Keratinocyte (primary cell): ENCODE measurements around the gene TMOD1. TPM values are rescaled to one million over a fixed set of nuclear protein-coding genes. Genes with fewer than 3 reads are reported as not detected.
"Not testable (repeated sequence)": the region's sequence is repeated elsewhere in the genome, so short reads cannot be mapped to it uniquely, and the experiment has no call there.

Experiments
- DNase-seq: peaks from one replicate; pipeline ENCODE4 v3.0.0-alpha.2; 2011; ENCODE audit warnings: low read depth, missing footprints, low spot score
- FAIRE-seq: peaks from 2 replicates; lab custom pipeline; 2011; peaks lifted over from hg19 to GRCh38; lab: Jason Lieb, UNC
- H2AFZ ChIP-seq: 2 replicates; pipeline ENCODE4 v1.6.0; 2012; ENCODE audit warnings: low read length, control low read depth, inconsistent platforms; ENCODE audit not compliant: control insufficient read depth
- H3K27ac ChIP-seq: 2 replicates; pipeline ENCODE4 v1.5.1; 2011; ENCODE audit warnings: low read length; ENCODE audit not compliant: control insufficient read depth, insufficient read depth
- H3K27me3 ChIP-seq: 3 replicates; pipeline ENCODE4 v1.6.0; 2011; ENCODE audit warnings: low read length; ENCODE audit not compliant: control insufficient read depth, insufficient read depth; ENCODE audit errors: extremely low read depth
- H3K36me3 ChIP-seq, 2 experiments: 2 replicates in 1 of 2; 3 replicates in 1 of 2; pipeline ENCODE4 v1.5.1; 2011; ENCODE audit warnings: low read length in 2 of 2, mild to moderate bottlenecking in 1 of 2; ENCODE audit not compliant: control insufficient read depth in 2 of 2, insufficient read depth in 2 of 2; ENCODE audit errors: extremely low read depth in 1 of 2
- H3K4me1 ChIP-seq: 3 replicates; pipeline ENCODE4 v1.5.1; 2011; ENCODE audit warnings: low read length; ENCODE audit not compliant: control insufficient read depth, insufficient read depth; ENCODE audit errors: extremely low read depth
- H3K4me2 ChIP-seq: 3 replicates; pipeline ENCODE4 v1.6.0; 2011; ENCODE audit warnings: low read depth, low read length; ENCODE audit not compliant: control insufficient read depth, insufficient read depth; ENCODE audit errors: extremely low read depth
- H3K4me3 ChIP-seq, 3 experiments: fragments of 200-600 bp in 1 of 3; sonication (generic) in 1 of 3; 2 replicates in 2 of 3; 3 replicates in 1 of 3; pipeline ENCODE4 v1.5.1; 2011 to 2016; ENCODE audit warnings: low read length in 3 of 3, mild to moderate bottlenecking in 3 of 3, control low read depth in 2 of 3, inconsistent platforms in 1 of 3, low read depth in 1 of 3, mixed read lengths in 1 of 3, mixed run types in 1 of 3, moderate library complexity in 1 of 3; ENCODE audit not compliant: control insufficient read depth in 2 of 3, insufficient read depth in 2 of 3; ENCODE audit errors: extremely low read depth in 1 of 3
- H3K79me2 ChIP-seq: 2 replicates; pipeline ENCODE4 v1.6.0; 2012; ENCODE audit warnings: low read length; ENCODE audit not compliant: control insufficient read depth, insufficient read depth
- H3K9ac ChIP-seq: 3 replicates; pipeline ENCODE4 v1.6.0; 2011; ENCODE audit warnings: low read length; ENCODE audit not compliant: control insufficient read depth, insufficient read depth; ENCODE audit errors: extremely low read depth
- H3K9me1 ChIP-seq: 3 replicates; pipeline ENCODE4 v1.6.0; 2011; ENCODE audit warnings: low read length; ENCODE audit not compliant: control insufficient read depth, insufficient read depth; ENCODE audit errors: extremely low read depth
- H3K9me3 ChIP-seq: 2 replicates; pipeline ENCODE4 v1.5.1; 2012; ENCODE audit warnings: low read depth, low read length; ENCODE audit not compliant: control insufficient read depth
- H4K20me1 ChIP-seq: 3 replicates; pipeline ENCODE4 v1.6.0; 2011; ENCODE audit warnings: low read length; ENCODE audit not compliant: control insufficient read depth, insufficient read depth; ENCODE audit errors: extremely low read depth
- EZH2 ChIP-seq: IDR thresholded peaks from one replicate; pipeline ENCODE4 v1.6.1; 2012; ENCODE audit warnings: inconsistent platforms, mild to moderate bottlenecking, low read length, moderate library complexity
- dilution Hi-C: fragments of 300-500 bp; cut with MboI; formaldehyde crosslinking; loops from one replicate; pipeline ENCODE4 v1.7.0; 2020; ENCODE audit warnings: low sequenced_read_pairs; ENCODE audit not compliant: extremely low pct_ligation_motif_present
- polyA plus RNA-seq, 5 experiments: library from polyadenylated mRNA; depleted of rRNA in 3 of 5; stranded (reverse) in 3 of 5; stranded (forward) in 1 of 5; unstranded in 1 of 5; fragments of >200 nt; gene quantifications; 1 replicate in 1 of 5; 2 replicates in 3 of 5; 3 replicates in 1 of 5; pipeline versions ENCODE4 v1.2.1 to v1.2.3, GENCODE V29; 2011 to 2012; ENCODE audit warnings: missing spikeins in 2 of 5, low read depth in 1 of 5, low replicate concordance in 1 of 5
- TF ChIP-seq, protein P1 (sequence below), 3 experiments: IDR thresholded peaks in 1 of 3; conservative IDR thresholded peaks in 1 of 3; optimal IDR thresholded peaks in 1 of 3; 2 replicates in 2 of 3; 3 replicates in 1 of 3; pipeline versions ENCODE3 to v1.5.1; 2011; ENCODE audit warnings: low read length in 3 of 3, mild to moderate bottlenecking in 3 of 3, moderate library complexity in 2 of 3, control low read depth in 1 of 3, inconsistent platforms in 1 of 3; ENCODE audit not compliant: insufficient read depth in 2 of 3; ENCODE audit errors: extremely low read depth in 1 of 3

TMOD1 gene
- polyA plus RNA-seq, 1 donor (not counting 4 experiments of a cell fraction or from before 2014, with no cell fraction given) = not detected

DNA sequence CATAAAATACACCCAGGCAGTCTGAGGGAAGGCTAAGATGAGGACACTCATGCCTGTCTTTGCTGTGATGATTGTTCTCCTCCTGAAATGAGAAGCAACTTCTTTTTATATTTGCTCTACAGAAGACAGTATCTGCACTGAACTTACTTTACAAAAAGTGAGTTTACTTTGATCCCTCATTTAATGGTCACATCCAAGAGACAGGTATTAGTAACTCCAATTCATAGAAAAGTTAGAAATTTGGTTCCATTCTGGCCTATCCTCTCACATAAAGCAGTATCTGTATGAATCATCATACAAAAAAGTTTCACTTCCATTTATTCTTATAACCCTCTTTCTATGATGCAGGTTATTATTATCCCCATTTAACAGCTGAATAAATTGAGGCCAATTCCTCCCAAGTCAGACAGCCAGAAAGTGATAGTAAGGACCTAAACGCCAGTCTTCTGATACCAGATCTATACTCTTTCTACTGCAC, 116.5 kb downstream of the TMOD1 start:
- FAIRE-seq (no peak), DNase-seq (no peak)
- Histone ChIP-seq H3K79me2 (no peaks in the 10 kb centered on the region), H3K27me3 (no peaks in the 10 kb centered on the region), H4K20me1 (no peaks in the 10 kb centered on the region), H3K9me1 (no peaks in the 10 kb centered on the region), H3K27ac (no peak overlapping the region), H2AFZ (no peak overlapping the region), H3K9ac (no peak overlapping the region), H3K4me1 (no peaks in the 10 kb centered on the region), H3K4me3 (no peak overlapping the region), H3K9me3 (no peaks in the 10 kb centered on the region), H3K4me2 (no peak overlapping the region), H3K36me3 (peaks cover 6 to 8% of the 10 kb centered on the region in 2 experiments)
- dilution Hi-C loops = no loop called here
- TF ChIP-seq, protein P1, sequence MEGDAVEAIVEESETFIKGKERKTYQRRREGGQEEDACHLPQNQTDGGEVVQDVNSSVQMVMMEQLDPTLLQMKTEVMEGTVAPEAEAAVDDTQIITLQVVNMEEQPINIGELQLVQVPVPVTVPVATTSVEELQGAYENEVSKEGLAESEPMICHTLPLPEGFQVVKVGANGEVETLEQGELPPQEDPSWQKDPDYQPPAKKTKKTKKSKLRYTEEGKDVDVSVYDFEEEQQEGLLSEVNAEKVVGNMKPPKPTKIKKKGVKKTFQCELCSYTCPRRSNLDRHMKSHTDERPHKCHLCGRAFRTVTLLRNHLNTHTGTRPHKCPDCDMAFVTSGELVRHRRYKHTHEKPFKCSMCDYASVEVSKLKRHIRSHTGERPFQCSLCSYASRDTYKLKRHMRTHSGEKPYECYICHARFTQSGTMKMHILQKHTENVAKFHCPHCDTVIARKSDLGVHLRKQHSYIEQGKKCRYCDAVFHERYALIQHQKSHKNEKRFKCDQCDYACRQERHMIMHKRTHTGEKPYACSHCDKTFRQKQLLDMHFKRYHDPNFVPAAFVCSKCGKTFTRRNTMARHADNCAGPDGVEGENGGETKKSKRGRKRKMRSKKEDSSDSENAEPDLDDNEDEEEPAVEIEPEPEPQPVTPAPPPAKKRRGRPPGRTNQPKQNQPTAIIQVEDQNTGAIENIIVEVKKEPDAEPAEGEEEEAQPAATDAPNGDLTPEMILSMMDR (optimal IDR thresholded peaks at IDR 0.05 in 1 of 3, IDR thresholded peaks at IDR 0.05 in 1 of 3, conservative IDR thresholded peaks at IDR 0.05 in 1 of 3; ENCODE audit: extremely low read depth in 1 of 3, insufficient read depth in 2 of 3, low read length in 3 of 3) = no peak
- no peak for TF ChIP-seq EZH2

DNA sequence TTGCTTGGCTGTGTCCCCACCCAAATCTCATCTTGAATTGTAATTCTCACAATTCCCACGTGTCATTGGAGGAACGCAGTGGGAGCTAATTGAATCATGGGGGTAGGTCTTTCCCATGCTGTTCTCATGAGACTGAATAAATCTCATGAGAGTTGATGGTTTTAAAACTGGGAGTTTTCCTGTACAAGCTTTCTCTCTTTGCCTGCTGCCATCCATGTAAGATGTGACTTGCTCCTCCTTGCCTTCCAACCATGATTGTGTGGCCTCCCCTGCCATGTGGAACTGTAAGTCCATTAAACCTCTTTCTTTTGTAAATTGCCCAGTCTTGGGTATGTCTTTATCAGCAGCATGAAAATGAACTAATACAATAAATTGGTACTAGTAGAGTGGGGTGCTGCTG, 118.6 kb downstream of the TMOD1 start:
- H3K79me2 ChIP-seq, H3K4me3 ChIP-seq, H3K9ac ChIP-seq, FAIRE-seq, H4K20me1 ChIP-seq, H3K9me1 ChIP-seq, H3K4me2 ChIP-seq, H3K27ac ChIP-seq, H2AFZ ChIP-seq, H3K9me3 ChIP-seq, H3K4me1 ChIP-seq, H3K36me3 ChIP-seq, DNase-seq, dilution Hi-C loops, H3K27me3 ChIP-seq: not testable (repeated sequence)

DNA sequence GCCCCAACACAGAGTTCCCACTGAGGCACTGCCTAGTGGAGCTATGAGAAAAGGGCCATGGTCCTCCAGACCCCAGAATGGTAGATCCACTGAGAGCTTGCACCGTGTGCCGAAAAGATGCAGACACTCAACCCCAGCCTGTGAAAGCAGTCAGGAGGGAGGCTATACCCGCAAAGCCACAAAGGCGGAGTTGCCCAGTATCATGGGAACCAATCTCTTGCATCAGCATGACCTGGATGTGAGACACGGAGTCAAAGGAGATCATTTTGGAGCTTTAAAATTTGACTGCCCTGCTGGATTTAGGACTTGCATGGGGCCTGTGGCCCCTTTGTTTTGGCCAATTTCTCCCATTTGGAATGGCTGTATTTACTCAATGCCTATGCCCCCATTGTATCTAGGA, 121.0 kb downstream of the TMOD1 start:
- H3K27ac ChIP-seq, DNase-seq, H3K4me2 ChIP-seq, H3K4me3 ChIP-seq, H3K79me2 ChIP-seq, H2AFZ ChIP-seq, H4K20me1 ChIP-seq, dilution Hi-C loops, H3K9ac ChIP-seq, H3K9me3 ChIP-seq, H3K9me1 ChIP-seq, FAIRE-seq, H3K4me1 ChIP-seq, H3K36me3 ChIP-seq, H3K27me3 ChIP-seq: not testable (repeated sequence)
